Measurements from ENCODE around the gene TAS1R2.
A peak's percentile ranks its signal among the peaks of the same experiment; 100 is the strongest.
"Not testable (repeated sequence)": the region's sequence is repeated elsewhere in the genome, so short reads cannot be mapped to it uniquely, and the experiment has no call there.

TAS1R2 gene

DNA sequence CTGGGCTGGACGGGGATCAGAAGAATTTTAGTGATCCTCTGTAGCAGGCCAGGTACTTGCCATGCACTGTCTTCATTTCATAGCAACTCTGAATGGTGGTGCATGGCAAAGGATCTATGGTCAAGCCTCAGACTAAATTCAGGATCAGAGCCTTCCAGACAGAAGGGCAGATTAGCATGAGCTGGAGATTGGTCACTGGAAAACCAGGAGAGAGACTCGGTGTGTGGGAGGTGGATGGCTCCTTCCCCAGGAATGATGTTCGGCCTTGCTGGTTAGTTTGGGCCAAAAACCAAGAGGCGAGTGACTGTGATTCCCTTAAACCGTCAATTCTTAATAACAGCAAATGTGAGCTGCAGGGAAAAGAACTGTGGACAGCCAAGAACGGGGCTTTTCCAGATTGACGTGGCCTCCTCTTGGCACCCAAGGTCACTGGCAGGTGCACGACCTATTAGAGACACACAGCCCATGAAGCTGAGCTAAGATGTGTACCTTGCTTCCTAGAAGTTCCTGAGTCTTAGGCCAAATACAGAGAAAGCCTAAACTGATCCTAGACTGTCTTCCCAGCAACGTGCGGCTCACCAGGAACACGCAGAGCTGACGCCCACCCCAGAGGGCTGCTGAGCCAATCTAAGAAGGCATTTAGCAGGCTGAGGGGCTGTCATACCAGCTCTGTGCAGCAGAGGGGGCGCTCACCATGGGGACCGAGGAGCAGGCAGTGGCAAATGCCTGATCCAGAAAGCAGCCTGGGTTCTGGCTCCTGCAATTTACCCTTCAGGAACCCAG is 24.4 kb upstream of the TAS1R2 start:
- peak; percentile 55 for DNase-seq (ENCODE audit: low read depth, low spot score)

DNA sequence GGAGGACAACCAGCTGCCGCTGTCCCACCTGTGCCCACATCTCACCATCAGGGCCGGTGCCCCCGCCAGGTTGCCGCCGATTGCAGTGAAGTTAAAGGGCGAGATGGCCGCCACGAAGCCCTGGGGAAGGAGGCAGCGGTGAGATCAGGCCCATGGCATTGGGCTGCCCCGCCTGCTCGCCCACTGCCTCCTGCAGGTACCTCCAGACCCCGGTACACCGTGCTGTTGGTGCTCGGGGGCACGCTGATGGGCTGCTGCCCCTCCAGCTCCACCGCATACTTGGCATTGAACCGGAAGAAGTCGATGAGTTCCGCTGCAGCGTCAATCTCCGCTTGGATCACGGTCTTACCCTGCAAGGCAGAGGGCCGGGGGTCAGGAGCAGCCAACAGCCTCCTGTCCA is 23.6 kb upstream of the TAS1R2 start:
- DNase-seq (ENCODE audit: low read depth, low spot score) = no peak

DNA sequence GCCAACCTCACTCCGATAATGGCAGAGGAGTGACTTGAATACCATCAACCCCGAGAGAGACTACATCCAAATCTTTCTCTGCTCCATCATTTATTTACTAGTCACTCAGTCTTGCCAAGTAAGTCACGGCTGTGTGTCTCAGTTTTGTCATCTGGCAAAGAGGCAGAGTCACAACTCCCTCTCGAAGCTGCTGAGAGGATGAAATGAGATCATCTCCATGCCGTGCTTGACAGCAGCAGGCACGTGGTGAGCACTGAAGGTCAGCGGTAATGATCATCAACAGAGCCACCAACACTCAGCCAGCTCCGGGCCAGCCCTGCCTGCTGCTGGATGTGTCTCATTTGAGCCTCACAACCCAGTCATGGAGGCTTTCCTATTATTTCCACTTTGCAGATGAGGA is 23.0 kb upstream of the TAS1R2 start:
- no peak for DNase-seq (ENCODE audit: low read depth, low spot score)

DNA sequence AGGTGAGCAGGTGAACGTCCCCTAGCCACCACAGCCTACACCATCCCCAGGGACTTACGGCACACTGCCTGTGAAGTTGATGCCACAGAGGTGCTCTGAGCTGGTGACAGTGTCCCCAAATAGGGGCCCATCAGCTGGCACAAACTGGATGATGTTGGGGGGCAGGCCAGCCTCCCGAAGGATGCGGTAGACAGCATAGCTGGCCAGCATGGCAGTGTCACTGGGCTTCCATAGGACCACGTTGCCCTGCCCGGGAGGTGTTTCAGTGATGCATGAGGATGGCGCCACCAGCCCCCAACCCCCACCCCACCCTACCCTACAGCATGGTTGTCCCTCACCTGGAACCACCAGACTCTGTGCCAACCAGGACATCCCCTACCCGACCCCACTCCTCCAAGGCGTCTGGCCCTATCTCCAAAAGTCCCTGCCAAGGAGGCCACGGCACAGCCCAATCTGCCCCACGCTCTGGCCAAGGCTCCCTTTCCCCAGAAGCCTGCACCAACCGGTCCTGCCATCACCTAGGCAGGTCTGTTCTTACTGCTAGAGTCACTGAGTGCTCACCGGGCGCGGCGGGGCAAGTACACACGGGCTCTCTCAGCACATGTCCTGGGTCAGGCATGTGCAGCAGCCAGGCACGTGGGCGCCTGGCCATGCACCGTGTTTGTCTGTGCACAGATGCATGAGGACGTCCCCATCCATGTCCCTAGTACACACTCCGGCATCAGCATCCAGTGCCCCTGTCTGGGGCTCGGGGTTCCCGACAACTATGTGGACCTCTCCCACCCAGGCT is 22.4 kb upstream of the TAS1R2 start:
- no peak for DNase-seq (ENCODE audit: low read depth, low spot score)

DNA sequence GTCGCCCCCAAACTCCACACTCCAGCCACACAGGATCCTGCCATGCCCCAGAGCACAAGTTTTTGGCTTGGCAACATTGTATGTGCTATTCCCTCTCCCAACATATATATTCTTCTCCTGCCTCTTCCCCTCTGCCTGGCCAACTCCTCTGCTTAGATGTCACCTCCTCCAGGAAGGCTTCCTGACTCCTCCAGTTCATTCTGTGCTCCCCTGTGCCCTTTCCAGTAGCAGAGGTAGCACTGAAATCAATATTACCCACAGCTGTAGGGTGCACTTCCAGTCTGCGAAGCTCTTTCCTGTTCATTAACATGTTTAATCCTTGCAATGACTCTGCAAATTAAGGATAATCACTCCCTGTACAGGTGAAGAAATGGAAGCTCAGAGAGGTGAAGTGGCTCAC is 21.7 kb upstream of the TAS1R2 start:
- no peak for DNase-seq (ENCODE audit: low read depth, low spot score)

DNA sequence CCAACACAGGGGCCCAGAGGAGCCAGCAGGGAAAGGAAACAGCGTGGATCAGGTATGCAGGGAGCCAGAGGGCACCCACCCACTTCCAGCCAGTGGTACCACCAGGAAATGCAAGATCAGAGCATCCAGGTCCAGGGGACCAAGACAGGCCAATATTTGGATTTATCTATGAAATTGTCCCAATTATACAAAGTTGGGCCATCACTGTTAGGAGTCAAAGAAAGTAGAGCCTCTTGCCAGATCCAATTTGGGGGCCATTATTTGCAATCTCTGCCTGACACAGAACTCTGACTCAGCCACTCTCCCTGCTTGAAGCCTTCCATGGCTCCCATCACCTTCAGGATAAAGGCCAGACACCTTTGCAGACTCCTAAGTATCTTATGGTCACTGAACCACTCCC is 21.1 kb upstream of the TAS1R2 start:
- no peak for DNase-seq (ENCODE audit: low read depth, low spot score)

DNA sequence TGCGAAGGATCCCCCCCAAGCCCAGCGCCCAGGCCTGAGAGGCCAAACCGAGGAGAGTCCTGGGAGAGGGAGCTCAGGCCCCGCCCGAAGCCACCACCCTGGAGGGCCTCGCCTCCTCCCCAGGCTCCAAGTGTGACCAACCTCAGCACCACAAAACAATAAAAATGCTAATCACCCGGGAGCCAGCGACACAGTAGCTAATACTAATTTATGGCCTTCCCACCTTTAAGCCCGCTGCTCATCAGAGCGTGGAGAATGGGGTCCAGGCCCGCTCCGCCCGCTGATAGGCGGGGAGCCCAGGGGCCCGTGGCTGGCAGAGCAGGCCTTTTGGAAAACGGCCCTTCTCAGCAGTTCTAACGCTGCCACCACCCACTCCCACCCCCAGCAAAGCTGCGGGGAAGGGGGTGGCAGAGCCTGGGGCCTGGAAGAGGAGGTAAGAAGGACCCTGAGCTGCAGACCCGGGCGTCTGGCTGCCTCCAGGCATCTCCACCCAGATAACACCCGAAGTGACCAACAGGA is 20.4 kb upstream of the TAS1R2 start:
- no peak for DNase-seq (ENCODE audit: low read depth, low spot score)

DNA sequence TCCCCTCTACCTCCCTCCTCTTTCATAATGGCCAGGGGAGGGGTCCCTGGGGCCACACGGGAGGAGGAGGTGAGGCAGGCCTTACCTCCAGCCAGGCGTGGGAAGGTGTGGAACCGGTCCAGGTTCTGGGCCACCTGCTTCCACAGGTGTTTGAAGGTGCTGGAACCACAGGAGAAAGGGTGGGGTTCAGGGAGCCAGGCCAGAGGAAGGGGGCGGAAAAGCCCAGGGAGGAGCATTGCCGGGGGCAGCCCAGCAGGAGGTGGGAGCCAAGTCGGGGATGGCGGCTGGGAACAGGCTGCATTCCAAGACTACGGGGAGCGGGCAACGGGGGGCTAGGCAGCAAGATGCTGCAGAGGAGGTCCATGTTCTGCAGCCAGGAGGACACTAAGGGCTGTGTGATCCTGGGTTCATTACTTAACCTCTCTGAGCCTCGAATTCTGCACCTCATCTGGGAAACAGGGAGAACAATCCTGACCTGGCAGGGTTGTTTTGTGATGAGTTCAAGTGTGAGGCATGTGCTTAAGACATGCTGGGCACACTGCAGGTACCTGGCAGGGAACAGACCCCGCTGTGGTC is 19.8 kb upstream of the TAS1R2 start:
- DNase-seq (ENCODE audit: low read depth, low spot score) = no peak

DNA sequence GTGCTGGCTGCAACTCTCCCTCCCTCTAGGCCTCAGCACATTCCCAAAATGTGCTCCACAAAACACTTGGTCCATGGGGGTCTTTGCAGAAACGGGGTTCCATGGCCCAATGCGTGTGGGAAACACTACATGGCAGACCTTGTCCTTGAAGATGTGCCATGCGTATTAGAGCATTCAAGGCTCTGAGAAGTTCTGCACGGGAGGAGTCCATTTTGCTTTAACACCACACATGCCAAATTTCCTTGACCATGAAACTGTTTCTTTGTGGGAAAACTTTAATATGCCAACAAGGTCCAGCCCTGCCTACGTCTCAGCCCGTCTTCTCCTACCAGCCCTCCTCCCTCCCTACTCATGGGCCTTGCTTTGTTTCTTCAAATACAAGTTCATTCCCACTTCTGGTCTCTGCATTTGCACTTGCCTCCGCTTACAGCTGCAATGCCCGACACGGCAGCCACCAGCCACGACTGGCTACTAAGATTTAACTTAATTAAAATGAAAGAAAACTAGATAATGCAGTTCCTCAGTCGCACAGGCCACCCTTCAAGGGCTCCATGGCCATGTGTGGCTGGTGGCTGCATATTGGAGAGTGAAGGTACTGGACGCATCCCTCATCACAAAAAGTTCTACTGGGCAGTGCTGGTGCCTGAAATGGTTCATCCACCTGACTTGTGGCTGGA is 19.2 kb upstream of the TAS1R2 start:
- DNase-seq (ENCODE audit: low read depth, low spot score) = no peak

DNA sequence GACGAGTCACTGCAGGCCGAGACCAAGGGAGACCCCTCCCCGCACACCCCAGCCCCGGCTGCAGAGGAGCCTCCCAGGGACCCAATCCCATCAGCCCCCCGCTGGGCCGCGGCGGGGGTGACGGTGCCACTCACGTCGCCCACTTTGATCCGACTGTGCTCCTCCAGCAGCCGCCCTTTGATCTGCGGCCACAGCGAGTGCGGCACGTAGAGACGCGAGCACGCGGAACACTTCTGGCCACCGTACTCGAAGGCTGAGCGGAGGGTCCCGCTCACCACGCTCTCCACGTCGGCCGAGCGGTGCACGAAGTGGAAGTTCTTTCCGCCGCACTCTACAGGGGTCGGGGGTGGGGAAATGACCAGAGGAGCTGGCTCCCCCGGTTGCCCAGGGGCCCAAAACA is 17.8 kb upstream of the TAS1R2 start:
- no peak for DNase-seq (ENCODE audit: low read depth, low spot score)

DNA sequence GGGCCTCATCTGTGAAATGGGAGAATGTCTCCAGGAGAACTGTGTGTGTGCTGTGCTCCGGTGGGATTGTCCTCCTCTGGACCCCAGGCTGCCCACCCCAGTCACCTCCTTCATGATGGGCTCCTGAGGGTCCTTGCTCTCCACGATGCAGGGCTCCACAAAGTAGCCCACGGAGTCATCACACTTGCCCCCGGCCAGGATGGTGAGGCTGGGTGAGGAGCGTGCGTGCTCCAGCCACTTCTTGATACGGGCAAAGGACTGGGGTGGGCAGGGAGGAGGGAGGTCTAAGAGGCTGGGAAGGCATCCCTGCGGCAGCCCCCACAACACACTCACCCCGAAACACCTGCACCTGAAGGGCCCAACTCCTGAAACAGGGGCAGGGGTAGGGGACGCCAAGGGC is 16.8 kb upstream of the TAS1R2 start:
- DNase-seq (ENCODE audit: low read depth, low spot score) = no peak

DNA sequence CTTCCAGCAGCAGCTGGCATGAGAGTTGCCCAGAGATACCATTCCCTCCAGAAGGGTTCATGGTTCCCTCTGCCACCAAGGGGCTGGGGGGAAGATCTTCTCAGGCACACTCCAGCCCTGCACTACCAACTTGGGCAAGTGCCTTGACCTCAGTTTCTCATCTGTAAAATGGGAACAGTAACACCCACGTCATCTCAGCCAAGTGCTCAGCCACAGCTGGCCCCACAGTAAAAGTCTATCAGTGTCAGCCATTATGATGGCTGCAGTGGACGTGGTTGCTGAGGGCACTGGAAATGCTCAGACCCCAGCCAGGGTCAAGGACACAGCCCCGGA is 16.3 kb upstream of the TAS1R2 start:
- DNase-seq (ENCODE audit: low read depth, low spot score) = no peak

DNA sequence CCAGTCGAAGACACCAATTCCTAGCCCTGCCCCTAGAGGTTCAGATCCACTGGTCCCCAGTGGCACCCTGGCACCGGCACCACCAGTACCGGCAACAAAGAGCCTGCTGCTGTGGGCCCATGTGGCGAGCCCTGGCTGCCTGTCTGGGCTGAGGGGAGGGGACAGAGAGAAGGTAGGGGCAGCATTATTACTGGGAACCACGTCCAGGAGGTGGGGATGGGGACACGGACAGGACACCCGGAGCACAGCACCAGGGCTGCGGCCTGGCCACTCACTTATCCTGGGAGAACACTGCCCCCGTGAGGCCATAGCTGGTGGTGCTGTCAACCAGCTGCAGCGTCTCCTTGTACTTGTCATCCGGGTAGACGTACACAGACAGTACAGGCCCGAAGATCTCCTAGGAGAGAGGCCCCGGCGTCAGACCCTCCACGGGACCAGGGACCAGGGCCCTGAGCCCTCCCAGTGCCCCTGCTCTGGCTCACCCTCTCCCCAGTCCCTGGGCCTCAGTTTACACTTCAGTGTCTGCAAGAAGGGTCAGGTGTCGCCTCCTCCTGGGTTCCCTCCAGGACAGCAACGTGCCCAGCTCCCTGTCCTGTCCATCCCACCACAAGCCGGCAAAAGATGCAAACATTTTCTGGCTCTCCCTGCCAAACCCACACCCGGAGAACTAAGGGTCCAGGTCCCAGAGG is 15.8 kb upstream of the TAS1R2 start:
- DNase-seq (ENCODE audit: low read depth, low spot score) = peak; percentile 36

DNA sequence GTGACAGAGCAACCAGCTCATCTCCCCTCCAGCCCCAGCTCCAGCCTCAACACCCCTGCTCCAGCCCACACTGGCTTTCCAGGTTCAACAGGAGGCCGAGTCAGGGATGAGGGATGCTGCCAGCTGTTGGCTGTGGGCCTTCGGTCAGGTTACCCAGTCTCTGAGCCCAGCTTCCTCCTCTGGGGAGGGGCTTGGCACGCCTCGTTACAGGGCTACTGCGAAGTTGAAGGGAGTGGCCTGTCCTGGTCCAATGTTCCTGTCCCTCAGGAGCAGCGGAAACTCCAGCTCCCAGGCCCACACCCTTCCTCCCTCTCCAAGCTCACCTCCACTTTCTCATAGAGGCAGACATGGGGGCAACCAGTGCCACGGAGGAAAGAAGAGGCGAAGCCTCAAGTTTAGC is 15.1 kb upstream of the TAS1R2 start:
- DNase-seq (ENCODE audit: low read depth, low spot score) = no peak

DNA sequence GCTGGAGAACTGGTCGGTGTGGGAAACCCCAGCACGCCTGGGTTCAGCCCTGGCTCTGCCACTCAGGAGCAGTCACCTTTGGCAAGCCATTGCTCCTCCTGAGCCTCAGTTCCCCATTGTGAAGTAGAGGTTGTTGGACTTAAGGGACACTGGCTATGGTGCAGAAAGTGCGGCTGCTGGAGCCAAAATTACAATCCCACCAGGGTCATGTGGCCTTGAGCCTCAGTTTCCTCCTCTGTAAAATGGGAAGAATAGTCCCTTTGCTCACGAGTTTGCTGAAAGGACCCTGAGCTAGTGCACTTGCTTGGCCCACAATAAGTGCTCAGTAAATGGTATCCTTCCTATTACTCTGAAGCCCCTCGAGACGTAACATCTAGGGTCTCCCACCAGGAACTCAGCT is 14.6 kb upstream of the TAS1R2 start:
- DNase-seq (ENCODE audit: low read depth, low spot score) = no peak

DNA sequence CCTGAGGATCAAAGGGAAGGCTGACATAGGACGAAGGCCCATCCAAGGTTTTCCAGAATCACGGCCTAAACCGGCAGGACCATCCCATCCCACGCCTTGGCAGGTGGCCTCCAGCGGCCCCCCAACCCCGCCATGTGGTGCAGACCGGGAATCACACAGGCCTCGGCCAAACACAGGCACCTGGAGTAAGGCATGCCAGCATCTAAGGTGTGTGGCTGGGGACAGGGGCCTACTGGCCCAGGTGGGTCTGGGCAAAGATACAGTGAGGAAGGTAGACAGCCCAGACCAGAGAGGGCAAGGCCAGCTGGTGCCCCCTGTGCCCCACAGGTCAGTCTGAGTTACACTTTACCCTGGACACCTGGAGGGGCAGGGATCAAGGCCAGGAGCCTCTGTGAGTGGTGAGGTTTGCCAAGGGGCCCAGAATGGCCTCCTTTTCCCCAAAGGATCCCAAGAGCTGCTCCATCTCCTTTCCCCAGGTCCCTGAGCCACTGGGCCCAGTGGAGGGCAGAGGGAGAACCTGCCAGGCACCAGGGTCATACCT is 12.7 kb upstream of the TAS1R2 start:
- no peak for DNase-seq (ENCODE audit: low read depth, low spot score)

DNA sequence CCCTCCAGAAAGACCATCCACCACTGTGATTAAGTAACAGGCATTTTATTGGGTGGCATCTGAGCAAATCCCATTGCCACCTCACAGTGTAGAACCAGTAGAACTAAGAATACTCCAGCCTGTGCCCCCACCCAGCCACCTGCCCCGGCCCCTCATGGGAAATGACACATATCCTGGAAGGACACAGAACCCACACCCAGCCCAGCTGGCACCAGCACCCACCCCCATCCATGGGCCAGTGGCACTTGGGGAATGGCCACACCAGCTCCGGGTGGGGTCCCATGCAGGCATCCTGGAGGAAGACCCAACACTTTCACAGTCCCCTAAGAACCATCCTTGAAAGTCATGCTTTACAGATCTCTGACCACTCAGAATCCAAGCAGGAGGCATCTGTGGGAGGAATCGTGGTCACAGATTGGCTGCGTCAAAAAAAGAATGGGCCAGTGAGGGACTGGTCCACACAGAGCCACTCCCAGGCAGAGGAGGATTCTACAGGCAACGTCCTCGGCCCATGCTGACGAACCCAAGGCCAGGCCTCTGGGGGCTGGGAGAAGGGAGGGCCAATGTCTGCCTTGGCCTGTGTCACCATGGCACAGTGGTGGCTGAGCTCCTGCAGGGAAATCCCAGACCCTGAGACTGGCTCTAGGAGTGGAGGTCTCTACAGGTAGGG is 12.1 kb upstream of the TAS1R2 start:
- no peak for DNase-seq (ENCODE audit: low read depth, low spot score)

DNA sequence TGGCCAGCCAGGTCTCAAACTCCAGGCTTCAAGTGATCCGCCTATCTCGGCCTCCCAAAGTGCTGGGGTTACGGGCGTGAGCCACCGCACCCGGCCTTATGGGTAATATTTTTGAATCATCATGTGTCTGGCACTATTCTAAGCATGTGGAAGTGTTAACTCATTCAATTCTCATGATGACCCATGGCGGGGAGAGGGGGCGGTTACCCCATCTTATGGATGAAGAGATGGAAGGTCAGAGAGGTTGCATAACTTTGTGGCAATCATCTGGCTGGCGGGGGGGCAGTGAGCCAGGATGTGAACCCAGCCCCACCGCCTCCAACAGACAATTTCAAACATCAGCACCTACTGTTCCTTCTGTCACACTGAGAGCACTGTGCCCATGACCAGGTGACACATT is 11.5 kb upstream of the TAS1R2 start:
- no peak for DNase-seq (ENCODE audit: low read depth, low spot score)

DNA sequence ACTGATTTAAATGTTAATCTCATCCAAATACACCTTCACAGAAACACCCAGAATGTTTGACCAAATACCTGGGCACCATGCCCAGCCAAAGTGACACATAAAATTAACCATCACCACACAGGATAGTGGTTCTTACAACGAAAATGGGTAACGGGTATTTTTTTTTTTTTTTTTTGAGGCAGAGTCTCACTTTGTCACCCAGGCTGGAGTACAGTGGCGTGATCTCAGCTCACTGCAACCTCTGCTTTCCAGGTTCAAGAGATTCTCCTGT is 11.1 kb upstream of the TAS1R2 start:
- DNase-seq (ENCODE audit: low read depth, low spot score) = not testable (repeated sequence)

DNA sequence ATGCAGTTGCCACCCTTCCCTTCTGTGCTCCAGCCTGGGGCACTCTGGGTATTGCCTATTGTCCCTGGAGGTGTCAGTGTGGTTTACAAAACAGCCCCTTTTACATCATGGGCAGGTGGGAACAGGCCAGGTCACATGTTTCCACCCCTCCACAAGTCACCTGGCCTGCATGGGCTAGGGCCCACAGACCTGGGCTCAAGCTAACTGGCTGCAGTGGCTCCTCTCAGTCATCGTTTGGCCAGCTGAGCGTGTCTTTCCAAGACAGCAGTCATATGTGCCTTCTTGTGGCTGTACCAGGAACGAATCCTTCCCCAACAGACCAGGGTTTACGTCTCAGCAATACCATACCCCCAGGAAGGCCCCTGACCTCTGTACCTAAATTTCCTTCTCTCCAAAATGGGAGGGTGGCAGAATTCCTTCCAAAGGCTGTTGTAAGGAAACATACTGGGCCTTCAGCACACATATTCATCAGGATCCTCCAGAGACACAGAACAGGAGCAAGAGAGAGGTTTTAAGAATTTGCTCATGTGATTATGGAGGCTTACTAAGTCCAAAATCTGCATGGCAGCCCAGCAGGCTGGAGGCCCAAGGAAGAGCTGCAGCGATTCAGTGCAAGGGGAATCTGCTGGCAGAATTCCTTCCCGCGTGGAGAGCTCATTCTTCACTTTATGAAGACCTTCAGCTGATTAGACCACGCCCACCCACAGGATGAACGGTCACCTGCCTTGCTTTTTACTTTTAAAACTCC is 10.6 kb upstream of the TAS1R2 start:
- no peak for DNase-seq (ENCODE audit: low read depth, low spot score)
